ENCODE measurements around the gene OSBPL7.

DNA sequence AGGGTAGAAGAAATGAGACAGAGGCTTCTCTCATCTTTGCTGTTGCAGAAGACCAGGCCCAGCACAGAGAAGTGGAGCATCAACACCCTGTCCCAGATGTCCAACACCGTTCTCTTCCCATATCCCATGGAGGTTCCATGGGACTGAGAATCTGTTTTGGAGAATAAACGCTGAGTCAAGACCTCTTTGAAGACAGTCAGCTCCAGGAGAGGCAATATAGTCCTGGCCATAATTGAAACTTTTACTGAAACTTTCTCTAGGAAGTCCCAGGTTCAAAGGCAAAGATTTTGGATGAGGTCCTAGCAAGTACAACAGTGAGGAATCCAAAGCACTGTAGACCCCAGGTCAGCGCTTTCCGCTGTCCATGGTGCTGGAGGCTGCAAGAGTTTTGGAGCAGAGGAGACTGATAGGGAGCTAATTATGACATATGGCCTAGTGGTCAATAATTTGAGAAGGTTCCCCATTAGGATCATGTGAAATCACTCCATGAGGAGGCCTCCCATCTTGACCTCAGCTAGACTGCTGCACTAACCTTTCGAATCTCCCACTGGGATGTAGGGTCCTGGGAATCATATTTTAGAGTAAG, 36.0 kb downstream of the OSBPL7 start:
- TF ChIP-seq, protein P1, sequence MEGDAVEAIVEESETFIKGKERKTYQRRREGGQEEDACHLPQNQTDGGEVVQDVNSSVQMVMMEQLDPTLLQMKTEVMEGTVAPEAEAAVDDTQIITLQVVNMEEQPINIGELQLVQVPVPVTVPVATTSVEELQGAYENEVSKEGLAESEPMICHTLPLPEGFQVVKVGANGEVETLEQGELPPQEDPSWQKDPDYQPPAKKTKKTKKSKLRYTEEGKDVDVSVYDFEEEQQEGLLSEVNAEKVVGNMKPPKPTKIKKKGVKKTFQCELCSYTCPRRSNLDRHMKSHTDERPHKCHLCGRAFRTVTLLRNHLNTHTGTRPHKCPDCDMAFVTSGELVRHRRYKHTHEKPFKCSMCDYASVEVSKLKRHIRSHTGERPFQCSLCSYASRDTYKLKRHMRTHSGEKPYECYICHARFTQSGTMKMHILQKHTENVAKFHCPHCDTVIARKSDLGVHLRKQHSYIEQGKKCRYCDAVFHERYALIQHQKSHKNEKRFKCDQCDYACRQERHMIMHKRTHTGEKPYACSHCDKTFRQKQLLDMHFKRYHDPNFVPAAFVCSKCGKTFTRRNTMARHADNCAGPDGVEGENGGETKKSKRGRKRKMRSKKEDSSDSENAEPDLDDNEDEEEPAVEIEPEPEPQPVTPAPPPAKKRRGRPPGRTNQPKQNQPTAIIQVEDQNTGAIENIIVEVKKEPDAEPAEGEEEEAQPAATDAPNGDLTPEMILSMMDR (conservative IDR thresholded peaks at IDR 0.05; ENCODE audit: low read depth, low read length): no peak
- TF ChIP-seq EZH2 (IDR thresholded peaks at IDR 0.05; ENCODE audit: borderline replicate concordance, low read depth, low read length, poor library complexity, severe bottlenecking): no peak

Measured in A673 (cell line).